ENCODE results near the gene JDP2. TPM values are rescaled to one million over a fixed set of nuclear protein-coding genes. Genes with fewer than 3 reads are reported as not detected.
A peak's percentile ranks its signal among the peaks of the same experiment; 100 is the strongest.

The JDP2 gene
- total and polyA plus RNA-seq, 2 of the 4 experiments (the other 2 are of a cell fraction), result 35.7 to 38.4 TPM

DNA sequence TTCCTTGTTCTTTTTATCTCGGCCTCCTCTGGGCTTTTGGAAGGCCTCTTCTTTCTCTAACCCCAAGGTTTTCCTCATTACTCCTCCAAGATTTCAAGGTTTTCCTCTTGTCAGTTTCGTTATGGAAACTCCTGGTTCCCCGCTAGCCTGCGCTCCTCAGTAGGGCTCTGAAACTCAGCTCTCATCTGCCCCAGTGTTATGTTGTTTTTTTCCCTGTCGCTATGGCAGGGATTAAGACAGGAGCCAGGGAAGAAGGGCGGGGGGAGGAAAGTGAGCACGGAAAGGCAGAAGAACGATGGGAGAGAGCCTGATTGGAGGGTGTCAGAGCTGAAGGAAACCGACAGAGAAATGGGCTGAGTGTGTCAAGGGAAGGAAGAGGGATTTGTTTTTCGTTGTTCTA, 26.5 kb upstream of the JDP2 start:
- Histone ChIP-seq H3K36me3 (ENCODE audit: control insufficient read depth, insufficient read depth, low read length) (no peaks in the 10 kb centered on the region), H3K4ac (ENCODE audit: low read depth, low read length) (no peak overlapping the region), H3K27ac (ENCODE audit: insufficient read depth, low read length) (no peak overlapping the region), H3K23ac (ENCODE audit: low read depth, low read length) (no peak overlapping the region), H2AK9ac (replicated peaks; ENCODE audit: low read depth, low read length, poor library complexity) (no peak overlapping the region), H3K18ac (ENCODE audit: low read depth, low read length) (no peak overlapping the region), H2BK5ac (ENCODE audit: low read depth, low read length, poor library complexity, severe bottlenecking) (no peak overlapping the region), H3K9ac (ENCODE audit: low read depth, low read length) (no peak overlapping the region), H4K8ac (ENCODE audit: low read depth in 2 of 2, low read length in 2 of 2) (no peak overlapping the region), H3K56ac (ENCODE audit: extremely low read depth, insufficient read depth, low read length) (no peak overlapping the region), H3K4me1 (ENCODE audit: control insufficient read depth, insufficient read depth, low read length) (peaks cover 2% of the 10 kb centered on the region; the same call in 1 of the 2 replicates), H3K4me3 (ENCODE audit: insufficient read depth, low read depth, low read length) (no peak overlapping the region), H4K5ac (ENCODE audit: low read depth, low read length) (no peak overlapping the region), H3K4me2 (ENCODE audit: low read depth, low read length) (no peak overlapping the region), H2BK15ac (ENCODE audit: low read depth, low read length) (no peak overlapping the region), H2BK20ac (ENCODE audit: low read depth, low read length) (no peak overlapping the region), H3K9me3 (ENCODE audit: control insufficient read depth, insufficient read depth, low read length) (peaks cover 7% of the 10 kb centered on the region), H4K91ac (ENCODE audit: insufficient read depth, low read depth, low read length) (no peak overlapping the region), H2AFZ (replicated peaks; ENCODE audit: low read length, poor library complexity) (peak overlapping the region; percentile 54), H2BK120ac (ENCODE audit: low read depth, low read length) (no peak overlapping the region), H3K9me1 (ENCODE audit: insufficient read depth, low read length) (no peaks in the 10 kb centered on the region), H3K79me1 (ENCODE audit: low read depth in 1 of 2, low read length in 2 of 2) (no peaks in the 10 kb centered on the region), H2AK5ac (ENCODE audit: low read depth, low read length) (no peak overlapping the region), H4K20me1 (ENCODE audit: insufficient read depth, low read length) (no peaks in the 10 kb centered on the region), H3K27me3 (ENCODE audit: control insufficient read depth, insufficient read depth, low read length) (peaks cover 44% of the 10 kb centered on the region), H3K14ac (replicated peaks; ENCODE audit: low read depth, low read length) (no peak overlapping the region)
- ChIA-PET CTCF (interaction anchor here (0.5 kb wide), 1 partner anchor 95 kb away, joined by 3 read pairs; no protein-coding TSS in a partner anchor), POLR2A (ENCODE audit: unreplicated experiment) (no interaction called here)
- dilution Hi-C loops (cut with HindIII; ENCODE audit: low sequenced_read_pairs, unreplicated experiment) (no loop called here), in situ Hi-C loops (cut with MboI; ENCODE audit: low sequenced_read_pairs) (no loop called here), intact Hi-C loops (cut with micrococcal nuclease) (no loop called here)
- ATAC-seq (ENCODE audit: low read depth) (no peak), DNase-seq (peak; percentile 8)
- no TSS peak for BruUV-seq (replicated peaks)
- TF ChIP-seq RCOR1 (IDR thresholded peaks at IDR 0.05; ENCODE audit: insufficient replicate concordance, low read length) (no peak), POLR2A (IDR thresholded peaks at IDR 0.05; ENCODE audit: low read depth, low read length) (no peak), MAZ (IDR thresholded peaks at IDR 0.05; ENCODE audit: borderline replicate concordance, low read depth, low read length) (no peak), SMC3 (IDR thresholded peaks at IDR 0.05; ENCODE audit: low read depth, low read length) (no peak), BHLHE40 (IDR thresholded peaks at IDR 0.05; ENCODE audit: low read depth, low read length) (no peak), RFX5 (IDR thresholded peaks at IDR 0.05; ENCODE audit: low read depth, low read length) (no peak), NFE2L2 (IDR thresholded peaks at IDR 0.05; ENCODE audit: low read depth, low read length) (no peak)
- TF ChIP-seq, protein P1, sequence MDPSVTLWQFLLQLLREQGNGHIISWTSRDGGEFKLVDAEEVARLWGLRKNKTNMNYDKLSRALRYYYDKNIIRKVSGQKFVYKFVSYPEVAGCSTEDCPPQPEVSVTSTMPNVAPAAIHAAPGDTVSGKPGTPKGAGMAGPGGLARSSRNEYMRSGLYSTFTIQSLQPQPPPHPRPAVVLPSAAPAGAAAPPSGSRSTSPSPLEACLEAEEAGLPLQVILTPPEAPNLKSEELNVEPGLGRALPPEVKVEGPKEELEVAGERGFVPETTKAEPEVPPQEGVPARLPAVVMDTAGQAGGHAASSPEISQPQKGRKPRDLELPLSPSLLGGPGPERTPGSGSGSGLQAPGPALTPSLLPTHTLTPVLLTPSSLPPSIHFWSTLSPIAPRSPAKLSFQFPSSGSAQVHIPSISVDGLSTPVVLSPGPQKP (IDR thresholded peaks at IDR 0.05; ENCODE audit: borderline replicate concordance, low read depth, low read length), result no peak
- TF ChIP-seq, protein P2, sequence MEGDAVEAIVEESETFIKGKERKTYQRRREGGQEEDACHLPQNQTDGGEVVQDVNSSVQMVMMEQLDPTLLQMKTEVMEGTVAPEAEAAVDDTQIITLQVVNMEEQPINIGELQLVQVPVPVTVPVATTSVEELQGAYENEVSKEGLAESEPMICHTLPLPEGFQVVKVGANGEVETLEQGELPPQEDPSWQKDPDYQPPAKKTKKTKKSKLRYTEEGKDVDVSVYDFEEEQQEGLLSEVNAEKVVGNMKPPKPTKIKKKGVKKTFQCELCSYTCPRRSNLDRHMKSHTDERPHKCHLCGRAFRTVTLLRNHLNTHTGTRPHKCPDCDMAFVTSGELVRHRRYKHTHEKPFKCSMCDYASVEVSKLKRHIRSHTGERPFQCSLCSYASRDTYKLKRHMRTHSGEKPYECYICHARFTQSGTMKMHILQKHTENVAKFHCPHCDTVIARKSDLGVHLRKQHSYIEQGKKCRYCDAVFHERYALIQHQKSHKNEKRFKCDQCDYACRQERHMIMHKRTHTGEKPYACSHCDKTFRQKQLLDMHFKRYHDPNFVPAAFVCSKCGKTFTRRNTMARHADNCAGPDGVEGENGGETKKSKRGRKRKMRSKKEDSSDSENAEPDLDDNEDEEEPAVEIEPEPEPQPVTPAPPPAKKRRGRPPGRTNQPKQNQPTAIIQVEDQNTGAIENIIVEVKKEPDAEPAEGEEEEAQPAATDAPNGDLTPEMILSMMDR (conservative IDR thresholded peaks at IDR 0.05; ENCODE audit: low read depth, low read length), result no peak
- 27 to 100% methylated on average over 1 to 3 of the region's 10 CpGs for WGBS, 2 experiments (ENCODE audit: extremely low coverage in 2 of 2, insufficient read length in 1 of 2)
